GM18520 (cell line): ENCODE results near the gene TIMM13.

ENCODE experiments used
- ATAC-seq: cut with Tn5 transposase; IDR thresholded peaks from one replicate; pipeline ENCODE4 v1.9.1; 2021; ENCODE audit not compliant: unreplicated experiment

Gene TIMM13

GRCh38 chr19:2387367-2388288, 39.8 kb downstream of the TIMM13 start:
- no peak for ATAC-seq

GRCh38 chr19:2385053-2385721, 42.2 kb downstream of the TIMM13 start:
- no peak for ATAC-seq

- ATAC-seq: no peak
These were observed 44.7 kb downstream of the TIMM13 start for GRCh38 chr19:2382530-2383222.

- no peak for ATAC-seq
These were observed 46.1 kb downstream of the TIMM13 start for GRCh38 chr19:2381148-2381820.

- ATAC-seq: no peak
These were observed 46.8 kb downstream of the TIMM13 start for GRCh38 chr19:2380567-2380966.

GRCh38 chr19:2376784-2377519, 50.4 kb downstream of the TIMM13 start:
- ATAC-seq: no peak
